ENCODE results near the gene CAPN13.

Gene CAPN13

DNA sequence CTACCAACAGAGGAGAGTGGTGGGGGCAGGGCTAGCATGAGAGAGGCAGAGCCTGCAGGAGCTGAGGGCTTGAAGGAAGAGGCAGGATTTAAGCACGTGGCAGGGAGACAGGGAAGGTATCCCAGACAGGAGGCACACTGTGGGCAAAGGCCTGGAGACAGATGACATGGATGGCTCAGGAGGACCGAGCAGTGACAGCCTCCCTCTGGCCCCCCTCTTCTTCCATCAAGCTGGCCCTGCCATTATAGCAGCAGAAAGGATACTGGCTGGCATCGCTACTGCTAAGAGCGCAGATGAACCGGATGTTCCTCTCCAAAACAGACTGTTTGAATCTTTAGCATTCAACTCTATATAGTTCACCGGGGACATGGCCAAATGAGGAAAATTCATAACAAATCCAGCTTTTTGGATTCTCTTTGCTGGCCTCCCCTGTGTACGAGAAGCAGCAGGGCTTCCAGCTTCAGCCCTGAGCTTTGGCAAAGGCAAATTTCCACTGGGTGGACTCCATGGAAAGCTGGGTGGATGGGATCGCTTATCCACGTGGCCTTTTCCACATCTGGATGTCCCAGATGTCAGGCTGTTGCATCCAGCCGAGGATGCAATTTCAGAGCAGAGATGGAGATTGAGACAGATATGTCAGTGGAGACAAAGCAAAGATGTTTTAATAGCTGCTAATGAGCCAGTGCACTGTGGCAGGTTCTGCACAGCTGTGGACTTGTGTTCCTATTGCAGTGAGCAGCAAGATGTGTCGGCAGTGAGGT, 36.2 kb downstream of the CAPN13 start:
- Histone ChIP-seq H3K4me3 (IDR thresholded peaks at IDR 0.05; ENCODE audit: insufficient read depth, low read depth, low read length) (no peak overlapping the region), H3K27me3 (ENCODE audit: insufficient read depth, low read depth) (no peaks in the 10 kb centered on the region), H3K36me3 (ENCODE audit: insufficient read depth) (no peaks in the 10 kb centered on the region), H3K9ac (no peak overlapping the region), H3K27ac (no peak overlapping the region), H4K20me1 (ENCODE audit: insufficient read depth) (no peaks in the 10 kb centered on the region), H3K4me1 (ENCODE audit: low read depth, poor library complexity, severe bottlenecking) (no peaks in the 10 kb centered on the region), H2AFZ (ENCODE audit: low read depth) (no peak overlapping the region), H3K4me2 (no peak overlapping the region), H3K79me2 (ENCODE audit: insufficient read depth, low read depth) (no peaks in the 10 kb centered on the region)
- no peak for TF ChIP-seq CTCF (conservative IDR thresholded peaks at IDR 0.05; ENCODE audit: low read depth, low read length)

GRCh38 chr2:30769891-30770462, 37.3 kb downstream of the CAPN13 start:
- no peak for TF ChIP-seq CTCF (conservative IDR thresholded peaks at IDR 0.05; ENCODE audit: low read depth, low read length)
- Histone ChIP-seq H3K4me2 (no peak overlapping the region), H3K4me1 (ENCODE audit: low read depth, poor library complexity, severe bottlenecking) (no peaks in the 10 kb centered on the region)

DNA sequence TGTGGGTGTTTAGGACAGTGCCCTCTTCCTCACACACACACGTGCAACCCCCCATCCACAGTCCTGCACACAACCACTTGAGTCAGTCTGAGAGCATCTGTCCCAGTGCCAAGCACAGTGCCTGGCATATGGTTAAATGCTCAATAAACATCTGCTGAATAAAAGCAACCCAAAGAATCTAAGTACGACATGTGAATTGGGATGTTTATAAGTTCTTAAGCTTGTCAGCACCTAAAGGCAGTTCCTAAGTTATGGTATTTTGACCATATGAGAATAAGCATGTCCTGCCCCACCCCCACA, 37.8 kb downstream of the CAPN13 start:
- H3K27me3 ChIP-seq (ENCODE audit: insufficient read depth, low read depth) = no peaks in the 10 kb centered on the region
- H3K27ac ChIP-seq = no peak overlapping the region
- H3K4me1 ChIP-seq (ENCODE audit: low read depth, poor library complexity, severe bottlenecking) = no peaks in the 10 kb centered on the region
- H4K20me1 ChIP-seq (ENCODE audit: insufficient read depth) = no peaks in the 10 kb centered on the region
- H2AFZ ChIP-seq (ENCODE audit: low read depth) = no peak overlapping the region
- TF ChIP-seq CTCF (conservative IDR thresholded peaks at IDR 0.05; ENCODE audit: low read depth, low read length) = no peak
- no peak overlapping the region for H3K4me3 ChIP-seq (IDR thresholded peaks at IDR 0.05; ENCODE audit: insufficient read depth, low read depth, low read length)
- no peaks in the 10 kb centered on the region for H3K79me2 ChIP-seq (ENCODE audit: insufficient read depth, low read depth)
- H3K9ac ChIP-seq = no peak overlapping the region
- H3K4me2 ChIP-seq = no peak overlapping the region
- no peaks in the 10 kb centered on the region for H3K36me3 ChIP-seq (ENCODE audit: insufficient read depth)

More at GRCh38 chr2:30769891-30770462, 37.3 kb downstream of the CAPN13 start:
- H3K27me3 ChIP-seq (ENCODE audit: insufficient read depth, low read depth) = no peaks in the 10 kb centered on the region
- no peak overlapping the region for H3K9ac ChIP-seq
- no peaks in the 10 kb centered on the region for H3K79me2 ChIP-seq (ENCODE audit: insufficient read depth, low read depth)
- H3K27ac ChIP-seq = no peak overlapping the region
- H4K20me1 ChIP-seq (ENCODE audit: insufficient read depth) = no peaks in the 10 kb centered on the region
- no peaks in the 10 kb centered on the region for H3K36me3 ChIP-seq (ENCODE audit: insufficient read depth)
- H3K4me3 ChIP-seq (IDR thresholded peaks at IDR 0.05; ENCODE audit: insufficient read depth, low read depth, low read length) = no peak overlapping the region
- H2AFZ ChIP-seq (ENCODE audit: low read depth) = no peak overlapping the region

DNA sequence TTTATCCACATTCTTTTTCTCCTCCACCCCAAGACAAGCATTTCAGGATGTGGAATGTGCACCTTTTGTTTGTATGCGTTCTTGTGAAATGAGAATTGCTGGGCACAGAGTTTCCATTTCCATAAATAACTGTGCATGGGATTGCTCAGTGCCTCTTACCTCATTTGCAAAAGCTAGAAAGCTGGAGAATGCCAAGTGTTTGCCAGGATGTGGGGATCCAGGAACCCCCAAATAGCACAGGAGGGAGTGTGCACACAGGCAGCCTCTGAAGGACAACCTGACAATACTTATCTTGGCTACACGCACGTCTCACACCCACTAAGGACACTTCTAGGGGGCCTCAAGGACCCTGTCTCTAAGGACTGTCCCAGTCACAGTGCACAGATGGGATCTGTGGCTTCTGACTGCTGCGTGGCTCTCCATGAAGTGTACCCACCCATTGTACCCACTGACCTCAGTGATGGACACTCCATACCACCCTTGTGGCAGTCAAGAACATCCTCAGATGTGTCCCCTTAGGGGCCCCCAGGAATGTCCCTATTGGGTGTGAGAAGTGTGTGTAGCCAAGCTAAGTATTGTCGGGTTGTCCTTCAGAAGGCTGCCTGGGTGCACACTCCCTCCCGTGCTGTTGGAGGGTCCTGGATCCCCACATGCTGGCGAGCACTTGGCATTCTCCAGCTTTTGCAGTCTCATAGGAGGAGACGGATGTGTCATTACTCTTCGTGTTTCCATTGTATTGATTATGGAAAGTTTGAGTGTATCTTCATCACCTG, 38.4 kb downstream of the CAPN13 start:
- H3K4me3 ChIP-seq (IDR thresholded peaks at IDR 0.05; ENCODE audit: insufficient read depth, low read depth, low read length) = no peak overlapping the region
- no peaks in the 10 kb centered on the region for H3K36me3 ChIP-seq (ENCODE audit: insufficient read depth)
- TF ChIP-seq CTCF (conservative IDR thresholded peaks at IDR 0.05; ENCODE audit: low read depth, low read length) = no peak
- no peaks in the 10 kb centered on the region for H3K4me1 ChIP-seq (ENCODE audit: low read depth, poor library complexity, severe bottlenecking)
- H3K27me3 ChIP-seq (ENCODE audit: insufficient read depth, low read depth) = no peaks in the 10 kb centered on the region
- no peaks in the 10 kb centered on the region for H3K79me2 ChIP-seq (ENCODE audit: insufficient read depth, low read depth)
- H3K27ac ChIP-seq = no peak overlapping the region
- no peak overlapping the region for H2AFZ ChIP-seq (ENCODE audit: low read depth)
- no peak overlapping the region for H3K9ac ChIP-seq
- H4K20me1 ChIP-seq (ENCODE audit: insufficient read depth) = no peaks in the 10 kb centered on the region
- no peak overlapping the region for H3K4me2 ChIP-seq

Measured in KMS-11 (cell line).